Transverse colon (tissue), 3 donors: ENCODE results near the gene CD82.
"Not testable (repeated sequence)": the region's sequence is repeated elsewhere in the genome, so short reads cannot be mapped to it uniquely, and the experiment has no call there.

ENCODE experiments used
- CTCF ChIP-seq, 5 experiments: fragments of 200-600 bp in 3 of 5; fragments of 450-650 bp in 2 of 5; sonication (generic) in 3 of 5; IDR thresholded peaks; 1 replicate in 2 of 5; 2 replicates in 3 of 5; pipeline ENCODE4 v1.5.1; 2016 to 2017; ENCODE audit warnings: antibody characterized with exemption in 5 of 5, inconsistent platforms in 3 of 5, mild to moderate bottlenecking in 2 of 5, moderate library complexity in 1 of 5
- EP300 ChIP-seq: sonication (generic); formaldehyde crosslinking; IDR thresholded peaks from one replicate; pipeline ENCODE4 v1.6.1; 2017; ENCODE audit warnings: antibody characterized with exemption, low read depth
- POLR2A ChIP-seq: fragments of 450-650 bp; IDR thresholded peaks from one replicate; pipeline ENCODE4 v1.6.1; 2016; ENCODE audit warnings: antibody characterized with exemption, mild to moderate bottlenecking, moderate library complexity

GRCh38 chr11:44559940-44560300 is 5.5 kb upstream of the CD82 start:
- not testable (repeated sequence) for TF ChIP-seq POLR2A; CTCF (IDR thresholded peaks at IDR 0.05); EP300
